ENCODE measurements around the gene FAM9C. TPM values are rescaled to one million over a fixed set of nuclear protein-coding genes. Genes with fewer than 3 reads are reported as not detected.
"Not testable (repeated sequence)": the region's sequence is repeated elsewhere in the genome, so short reads cannot be mapped to it uniquely, and the experiment has no call there.

FAM9C gene
- total and polyA plus RNA-seq, 5 donors from 2014 or later = not detected

- Mint-ChIP-seq H3K27ac (peak overlapping the region; percentile 95 to 100 (median 97)), H3K4me3 (peak overlapping the region; percentile 78 to 88 (median 84)), H3K36me3 (no peaks in the 10 kb centered on the region), H3K9me3 (no peaks in the 10 kb centered on the region), H3K27me3 (no peaks in the 10 kb centered on the region), H3K4me1 (peaks cover 38 to 97% (median 63%) of the 10 kb centered on the region in 4 donors)
- H3K4me1 ChIP-seq (ENCODE audit: control insufficient read depth, insufficient read depth, low read length, poor library complexity, severe bottlenecking) = peaks cover 85% of the 10 kb centered on the region
- DNase-seq = peak; percentile 63 to 94 (median 89)
- H3K4me3 ChIP-seq (ENCODE audit: low read depth, low read length) = peak overlapping the region; percentile 72
- peak; percentile 71 to 81 for ATAC-seq (ENCODE audit: low read depth in 2 of 2)
- H3K27ac ChIP-seq (ENCODE audit: insufficient read depth, low read length, poor library complexity, severe bottlenecking) = peak overlapping the region; percentile 96
- H3K36me3 ChIP-seq (ENCODE audit: control insufficient read depth, insufficient read depth, low read length) = no peaks in the 10 kb centered on the region
- H3K9me3 ChIP-seq (ENCODE audit: control insufficient read depth in 2 of 2, low read length in 2 of 2) = no peaks in the 10 kb centered on the region
- H3K27me3 ChIP-seq (ENCODE audit: control insufficient read depth, insufficient read depth, low read length) = no peaks in the 10 kb centered on the region
Measured at GRCh38 chrX:13087322-13088155, 43.1 kb upstream of the FAM9C start.

- H3K36me3 Mint-ChIP-seq; H3K27me3 Mint-ChIP-seq; H3K9me3 ChIP-seq (ENCODE audit: control insufficient read depth in 2 of 2, low read length in 2 of 2); H3K36me3 ChIP-seq (ENCODE audit: control insufficient read depth, insufficient read depth, low read length); ATAC-seq (ENCODE audit: low read depth in 2 of 2); H3K27me3 ChIP-seq (ENCODE audit: control insufficient read depth, insufficient read depth, low read length); DNase-seq; H3K9me3 Mint-ChIP-seq: not testable (repeated sequence)
- Mint-ChIP-seq H3K4me1 (peaks cover 43 to 97% (median 66%) of the 10 kb centered on the region in 4 donors), H3K4me3 (peak overlapping the region; percentile 78 to 88 (median 84)), H3K27ac (peak overlapping the region; percentile 95 to 100 (median 97))
- Histone ChIP-seq H3K27ac (ENCODE audit: insufficient read depth, low read length, poor library complexity, severe bottlenecking) (peak overlapping the region; percentile 96), H3K4me1 (ENCODE audit: control insufficient read depth, insufficient read depth, low read length, poor library complexity, severe bottlenecking) (peaks cover 85% of the 10 kb centered on the region), H3K4me3 (ENCODE audit: low read depth, low read length) (peak overlapping the region; percentile 79)
Measured at GRCh38 chrX:13086793-13087321, 42.4 kb upstream of the FAM9C start.

GRCh38 chrX:13086076-13086475, 41.7 kb upstream of the FAM9C start:
- H3K27me3 Mint-ChIP-seq = no peaks in the 10 kb centered on the region
- ATAC-seq (ENCODE audit: low read depth in 2 of 2) (no peak), DNase-seq (peak in 1 of 3 donors; percentile 54)
- peak overlapping the region; percentile 95 to 100 (median 97) for H3K27ac Mint-ChIP-seq
- H3K4me1 ChIP-seq (ENCODE audit: control insufficient read depth, insufficient read depth, low read length, poor library complexity, severe bottlenecking) = peaks cover 84% of the 10 kb centered on the region
- H3K9me3 ChIP-seq (ENCODE audit: control insufficient read depth in 2 of 2, low read length in 2 of 2) = no peaks in the 10 kb centered on the region
- H3K9me3 Mint-ChIP-seq = no peaks in the 10 kb centered on the region
- H3K4me3 ChIP-seq (ENCODE audit: low read depth, low read length) = peak overlapping the region; percentile 79
- no peaks in the 10 kb centered on the region for H3K36me3 ChIP-seq (ENCODE audit: control insufficient read depth, insufficient read depth, low read length)
- no peaks in the 10 kb centered on the region for H3K27me3 ChIP-seq (ENCODE audit: control insufficient read depth, insufficient read depth, low read length)
- H3K4me3 Mint-ChIP-seq = peak overlapping the region; percentile 27 to 85 (median 80)
- peak overlapping the region; percentile 96 for H3K27ac ChIP-seq (ENCODE audit: insufficient read depth, low read length, poor library complexity, severe bottlenecking)
- no peaks in the 10 kb centered on the region for H3K36me3 Mint-ChIP-seq
- H3K4me1 Mint-ChIP-seq = peaks cover 46 to 97% (median 67%) of the 10 kb centered on the region in 4 donors

- H3K4me1 Mint-ChIP-seq = peaks cover 47 to 97% (median 65%) of the 10 kb centered on the region in 4 donors
- H3K4me3 ChIP-seq (ENCODE audit: low read depth, low read length) = peak overlapping the region; percentile 79
- peak in 2 of 3 donors; percentile 59 to 84 for DNase-seq
Measured at GRCh38 chrX:13085526-13085925, 41.1 kb upstream of the FAM9C start.

GRCh38 chrX:13084611-13085010, 40.2 kb upstream of the FAM9C start:
- H3K4me3 ChIP-seq (ENCODE audit: low read depth, low read length) = peak overlapping the region; percentile 37
- no peaks in the 10 kb centered on the region for H3K36me3 Mint-ChIP-seq
- H3K27ac ChIP-seq (ENCODE audit: insufficient read depth, low read length, poor library complexity, severe bottlenecking) = peak overlapping the region; percentile 96
- H3K27me3 ChIP-seq (ENCODE audit: control insufficient read depth, insufficient read depth, low read length) = no peaks in the 10 kb centered on the region
- peaks cover 82% of the 10 kb centered on the region for H3K4me1 ChIP-seq (ENCODE audit: control insufficient read depth, insufficient read depth, low read length, poor library complexity, severe bottlenecking)
- peak overlapping the region in 1 of 4 donors; percentile 39 for H3K4me3 Mint-ChIP-seq
- H3K9me3 Mint-ChIP-seq = no peaks in the 10 kb centered on the region
- DNase-seq = no peak
- H3K9me3 ChIP-seq (ENCODE audit: control insufficient read depth in 2 of 2, low read length in 2 of 2) = no peaks in the 10 kb centered on the region
- ATAC-seq (ENCODE audit: low read depth in 2 of 2) = no peak
- peaks cover 44 to 96% (median 63%) of the 10 kb centered on the region in 4 donors for H3K4me1 Mint-ChIP-seq
- H3K27ac Mint-ChIP-seq = peak overlapping the region; percentile 63 to 95 (median 89)
- no peaks in the 10 kb centered on the region for H3K36me3 ChIP-seq (ENCODE audit: control insufficient read depth, insufficient read depth, low read length)
- no peaks in the 10 kb centered on the region for H3K27me3 Mint-ChIP-seq

More at GRCh38 chrX:13085526-13085925, 41.1 kb upstream of the FAM9C start:
- Mint-ChIP-seq H3K9me3 (no peaks in the 10 kb centered on the region), H3K4me3 (peak overlapping the region; percentile 43 to 85 (median 80)), H3K27ac (peak overlapping the region; percentile 95 to 100 (median 97)), H3K36me3 (no peaks in the 10 kb centered on the region), H3K27me3 (no peaks in the 10 kb centered on the region)
- peaks cover 84% of the 10 kb centered on the region for H3K4me1 ChIP-seq (ENCODE audit: control insufficient read depth, insufficient read depth, low read length, poor library complexity, severe bottlenecking)
- no peaks in the 10 kb centered on the region for H3K36me3 ChIP-seq (ENCODE audit: control insufficient read depth, insufficient read depth, low read length)
- no peaks in the 10 kb centered on the region for H3K9me3 ChIP-seq (ENCODE audit: control insufficient read depth in 2 of 2, low read length in 2 of 2)
- peak overlapping the region; percentile 96 for H3K27ac ChIP-seq (ENCODE audit: insufficient read depth, low read length, poor library complexity, severe bottlenecking)
- no peaks in the 10 kb centered on the region for H3K27me3 ChIP-seq (ENCODE audit: control insufficient read depth, insufficient read depth, low read length)
- peak; percentile 44 for ATAC-seq (ENCODE audit: low read depth in 2 of 2)

- H3K4me3 Mint-ChIP-seq = peak overlapping the region in 2 of 4 donors; percentile 28 to 32
- H3K4me3 ChIP-seq (ENCODE audit: low read depth, low read length); ATAC-seq (ENCODE audit: low read depth in 2 of 2); H3K36me3 ChIP-seq (ENCODE audit: control insufficient read depth, insufficient read depth, low read length); H3K27me3 ChIP-seq (ENCODE audit: control insufficient read depth, insufficient read depth, low read length); H3K36me3 Mint-ChIP-seq; H3K9me3 Mint-ChIP-seq; DNase-seq; H3K9me3 ChIP-seq (ENCODE audit: control insufficient read depth in 2 of 2, low read length in 2 of 2); H3K27me3 Mint-ChIP-seq: not testable (repeated sequence)
- Histone ChIP-seq H3K27ac (ENCODE audit: insufficient read depth, low read length, poor library complexity, severe bottlenecking) (peak overlapping the region; percentile 96), H3K4me1 (ENCODE audit: control insufficient read depth, insufficient read depth, low read length, poor library complexity, severe bottlenecking) (peaks cover 87% of the 10 kb centered on the region)
- H3K4me1 Mint-ChIP-seq = peaks cover 44 to 94% (median 62%) of the 10 kb centered on the region in 4 donors
- H3K27ac Mint-ChIP-seq = peak overlapping the region; percentile 42 to 97 (median 95)
Measured at GRCh38 chrX:13083755-13084326, 39.4 kb upstream of the FAM9C start.

GRCh38 chrX:13082206-13083065, 38.0 kb upstream of the FAM9C start:
- H3K4me3 ChIP-seq (ENCODE audit: low read depth, low read length) = peak overlapping the region; percentile 53
- no peak for ATAC-seq (ENCODE audit: low read depth in 2 of 2)
- peak overlapping the region; percentile 88 to 97 (median 90) for H3K27ac Mint-ChIP-seq
- H3K9me3 Mint-ChIP-seq = peaks cover 0 to 2% (median 0%) of the 10 kb centered on the region in 7 donors
- H3K27me3 Mint-ChIP-seq = no peaks in the 10 kb centered on the region
- H3K36me3 ChIP-seq (ENCODE audit: control insufficient read depth, insufficient read depth, low read length) = no peaks in the 10 kb centered on the region
- peak overlapping the region; percentile 58 for H3K27ac ChIP-seq (ENCODE audit: insufficient read depth, low read length, poor library complexity, severe bottlenecking)
- H3K4me1 ChIP-seq (ENCODE audit: control insufficient read depth, insufficient read depth, low read length, poor library complexity, severe bottlenecking) = peaks cover 86% of the 10 kb centered on the region
- peaks cover 35 to 94% (median 60%) of the 10 kb centered on the region in 4 donors for H3K4me1 Mint-ChIP-seq
- no peaks in the 10 kb centered on the region for H3K36me3 Mint-ChIP-seq
- H3K4me3 Mint-ChIP-seq = peak overlapping the region; percentile 35 to 83 (median 72)
- H3K27me3 ChIP-seq (ENCODE audit: control insufficient read depth, insufficient read depth, low read length) = no peaks in the 10 kb centered on the region
- DNase-seq = peak in 1 of 3 donors; percentile 41
- no peaks in the 10 kb centered on the region for H3K9me3 ChIP-seq (ENCODE audit: control insufficient read depth in 2 of 2, low read length in 2 of 2)
